GM12878 (cell line): ENCODE measurements around the gene RNF11. TPM values are rescaled to one million over a fixed set of nuclear protein-coding genes. Genes with fewer than 3 reads are reported as not detected.

ENCODE experiments used
- ATAC-seq: fragments of 200-7000 bp; cut with Tn5 transposase; 3 replicates; pipeline ENCODE4 v1.9.1; 2020; ENCODE audit warnings: mild to moderate bottlenecking, moderate library complexity
- BruUV-seq: library from RNA; stranded (reverse); fragments of 400-500 nt; replicated peaks from 2 replicates; lab custom pipeline; 2021; lab: Mats Ljungman, UMichigan
- CTCF ChIA-PET: fragments of 300-600 bp; sonication (Branson Sonifier 250); formaldehyde crosslinking; extraction: SDS; loops from one replicate; lab custom pipeline; 2021; ENCODE audit warnings: inconsistent platforms; lab: Yijun Ruan, JAX
- POLR2A ChIA-PET: fragments of 350-600 bp; formaldehyde crosslinking; extraction: SDS; loops from one replicate; lab custom pipeline; 2021; ENCODE audit warnings: inconsistent platforms; lab: Charles Lee
- RAD21 ChIA-PET: fragments of 300-600 bp; sonication (Branson Sonifier 250); formaldehyde crosslinking; loops from one replicate; lab custom pipeline; 2023; ENCODE audit warnings: antibody characterized with exemption; ENCODE audit not compliant: unreplicated experiment; lab: Charles Lee
- SMC1A ChIA-PET: fragments of 300-600 bp; sonication (Branson Sonifier 250); formaldehyde crosslinking; loops from one replicate; lab custom pipeline; 2023; ENCODE audit not compliant: unreplicated experiment, uncharacterized antibody; lab: Charles Lee
- DNase-seq: peaks from one replicate; pipeline ENCODE4 v3.0.0-alpha.2; 2011; ENCODE audit warnings: low read depth, low spot score
- FAIRE-seq: peaks from 3 replicates; lab custom pipeline; 2011; peaks lifted over from hg19 to GRCh38; lab: Jason Lieb, UNC
- H2AFZ ChIP-seq: 2 replicates; pipeline ENCODE4 v1.6.0; 2011; ENCODE audit warnings: low read depth, low read length, control low read depth; ENCODE audit not compliant: control insufficient read depth
- H3K27ac ChIP-seq: 2 replicates; pipeline ENCODE4 v1.5.1; 2011; ENCODE audit warnings: control low read depth; ENCODE audit not compliant: control insufficient read depth, insufficient read depth
- H3K27me3 ChIP-seq, 2 experiments: replicated peaks in 1 of 2; 2 replicates each; pipeline versions ENCODE4 v1.6.0 to v1.6.1; 2011; ENCODE audit warnings: low read length in 1 of 2; ENCODE audit not compliant: control insufficient read depth in 2 of 2, insufficient read depth in 2 of 2
- H3K36me3 ChIP-seq, 2 experiments: 2 replicates each; pipeline ENCODE4 v1.5.1; 2011; ENCODE audit warnings: low read length in 1 of 2; ENCODE audit not compliant: control insufficient read depth in 2 of 2, insufficient read depth in 2 of 2
- H3K4me1 ChIP-seq: 2 replicates; pipeline ENCODE4 v1.6.1; 2011; ENCODE audit warnings: mild to moderate bottlenecking, low read length, moderate library complexity, mixed read lengths; ENCODE audit not compliant: control insufficient read depth, insufficient read depth
- H3K4me2 ChIP-seq: 2 replicates; pipeline ENCODE4 v1.6.0; 2011; ENCODE audit warnings: control low read depth; ENCODE audit not compliant: control insufficient read depth, insufficient read depth
- H3K4me3 ChIP-seq: fragments of 200-600 bp; sonication (generic); 2 replicates; pipeline ENCODE4 v1.5.1; 2016
- H3K79me2 ChIP-seq: 2 replicates; pipeline ENCODE4 v1.6.0; 2011; ENCODE audit warnings: low read length; ENCODE audit not compliant: control insufficient read depth, insufficient read depth
- H3K9ac ChIP-seq: 2 replicates; pipeline ENCODE4 v1.8.0; 2011; ENCODE audit warnings: low read length, control low read depth, mixed read lengths; ENCODE audit not compliant: control insufficient read depth, insufficient read depth
- H3K9me3 ChIP-seq: replicated peaks from 3 replicates; pipeline ENCODE4 v1.5.1; 2011; ENCODE audit warnings: mild to moderate bottlenecking, low read length; ENCODE audit not compliant: control insufficient read depth, insufficient read depth
- H4K20me1 ChIP-seq: 2 replicates; pipeline ENCODE4 v1.6.0; 2011; ENCODE audit not compliant: control insufficient read depth, insufficient read depth
- BACH1 ChIP-seq: fragments of 450-650 bp; IDR thresholded peaks from 2 replicates; pipeline ENCODE4 v1.6.1; 2017; ENCODE audit warnings: mild to moderate bottlenecking, borderline replicate concordance
- NBN ChIP-seq: fragments of 450-650 bp; IDR thresholded peaks from 2 replicates; pipeline ENCODE4 v1.6.1; 2016
- POLR2A ChIP-seq: IDR thresholded peaks from 2 replicates; pipeline ENCODE4 v1.6.1; 2011; ENCODE audit warnings: low read depth, mild to moderate bottlenecking, low read length
- ZBTB4 ChIP-seq: fragments of 450-650 bp; formaldehyde crosslinking; IDR thresholded peaks from 2 replicates; pipeline ENCODE4 v1.4.0; 2022; ENCODE audit warnings: mild to moderate bottlenecking, moderate library complexity
- ZNF622 ChIP-seq: fragments of 450-650 bp; IDR thresholded peaks from 2 replicates; pipeline ENCODE4 v1.6.1; 2017; ENCODE audit warnings: mild to moderate bottlenecking, inconsistent platforms
- WGBS: methylation state at CpG from one replicate; pipeline ENCODE4 v1.1.6; 2016; ENCODE audit warnings: low lambda C conversion rate; ENCODE audit not compliant: insufficient replicate concordance, insufficient coverage; ENCODE audit errors: missing lambda C conversion rate; 5-methylcytosine and 5-hydroxymethylcytosine counted together
- in situ Hi-C: fragments of 300-500 bp; cut with MboI; formaldehyde crosslinking; loops from 9 replicates; pipeline ENCODE4 v1.14.3; 2018; ENCODE audit warnings: mixed read lengths
- intact Hi-C: fragments of 100-400 bp; cut with micrococcal nuclease; formaldehyde crosslinking; loops from one replicate; pipeline ENCODE4 v1.14.2; 2022; ENCODE audit not compliant: unreplicated experiment
- polyA plus RNA-seq, 11 experiments: library from polyadenylated mRNA; depleted of rRNA in 4 of 11; unstranded in 6 of 11; stranded (reverse) in 5 of 11; fragments of >200 nt; fragmentation: Nextera tagmentation in 4 of 11; fragmentation: Illumina TruSeq in 1 of 11; extraction: Ambion mirVana in 4 of 11; extraction: Trizol in 1 of 11; gene quantifications; 1 replicate in 1 of 11; 2 replicates in 10 of 11; pipeline versions ENCODE4 v1.2.1 to v1.2.3, GENCODE V29; 2011 to 2016; ENCODE audit warnings: inconsistent platforms in 2 of 11, missing spikeins in 2 of 11, low read depth in 1 of 11
- total RNA-seq, 4 experiments: library from RNA; depleted of rRNA in 3 of 4; stranded (reverse); fragments of >200 nt in 3 of 4; fragmentation: Illumina TruSeq in 1 of 4; extraction: Trizol in 1 of 4; gene quantifications; 2 replicates each; pipeline versions ENCODE4 v1.2.1 to v1.2.3, GENCODE V29; 2013 to 2021

Gene RNF11
- total and polyA plus RNA-seq, 10 of the 15 experiments (the other 5 are each of a cell fraction or from before 2014, with no cell fraction given): 9.5 to 43.6 (median 32.3) TPM

- TF ChIP-seq ZBTB4 (CRISPR knock-in tag) (no peak), NBN (no peak)
- TF ChIP-seq, all 136 proteins: peak for 4
These were observed 46.5 kb upstream of the RNF11 start (continued) for GRCh38 chr1:51189421-51190073.

GRCh38 chr1:51190961-51191360 is 45.1 kb upstream of the RNF11 start:
- intact Hi-C loops: no loop called here
- no peak for DNase-seq
- H3K27me3 ChIP-seq: no peaks in the 10 kb centered on the region
- H3K9me3 ChIP-seq: no peaks in the 10 kb centered on the region
- no peak overlapping the region for H3K4me2 ChIP-seq
- H2AFZ ChIP-seq: no peak overlapping the region
- no peak overlapping the region for H3K9ac ChIP-seq
- no peaks in the 10 kb centered on the region for H3K4me1 ChIP-seq
- no peaks in the 10 kb centered on the region for H3K79me2 ChIP-seq
- H3K4me3 ChIP-seq: no peak overlapping the region
- WGBS: 0% methylated on average over 1 of the region's 1 CpG
- no peaks in the 10 kb centered on the region for H4K20me1 ChIP-seq
- no peak for FAIRE-seq
- no peak for ATAC-seq
- no peak for TF ChIP-seq ZNF622
- TF ChIP-seq POLR2A: no peak
- TF ChIP-seq BACH1: no peak
- TF ChIP-seq, all 136 proteins: peak for 0
- BruUV-seq: no TSS peak
- ChIA-PET RAD21 (interaction anchor here (1.1 to 6.6 kb wide), 9 partner anchors 25 to 416 kb away, joined by 3 to 68 read pairs (median 5); no protein-coding TSS in a partner anchor), POLR2A (no interaction called here), CTCF (interaction anchor here (0.8 to 7.7 kb wide), 26 partner anchors 13 to 823 kb away, joined by 3 to 220 read pairs (median 6); no protein-coding TSS in a partner anchor), SMC1A (interaction anchor here (1.1 to 5.5 kb wide), 15 partner anchors 10 to 424 kb away, joined by 3 to 58 read pairs (median 4); no protein-coding TSS in a partner anchor)
- Histone ChIP-seq H3K27ac (no peak overlapping the region), H3K36me3 (no peaks in the 10 kb centered on the region)
- in situ Hi-C loops: loop anchor here (5.0 kb wide), 2 partner anchors 319 to 419 kb away; no protein-coding TSS in a partner anchor
